ENCODE results near the gene KAZN. TPM values are rescaled to one million over a fixed set of nuclear protein-coding genes. Genes with fewer than 3 reads are reported as not detected.

Gene KAZN
- polyA plus RNA-seq, 1 donor (not counting 4 experiments of a cell fraction or from before 2014, with no cell fraction given) = 5.9 TPM

- Histone ChIP-seq H3K4me1 (ENCODE audit: control insufficient read depth, extremely low read depth, insufficient read depth, low read length) (no peaks in the 10 kb centered on the region), H3K79me2 (ENCODE audit: control insufficient read depth, insufficient read depth, low read length) (no peaks in the 10 kb centered on the region), H2AFZ (ENCODE audit: control insufficient read depth, low read length) (no peak overlapping the region), H3K9ac (ENCODE audit: control insufficient read depth, extremely low read depth, insufficient read depth, low read length) (no peak overlapping the region), H3K9me1 (ENCODE audit: control insufficient read depth, extremely low read depth, insufficient read depth, low read length) (no peaks in the 10 kb centered on the region), H3K4me2 (ENCODE audit: control insufficient read depth, extremely low read depth, insufficient read depth, low read depth, low read length) (no peak overlapping the region), H3K27me3 (ENCODE audit: control insufficient read depth, extremely low read depth, insufficient read depth, low read length) (no peaks in the 10 kb centered on the region), H3K36me3 (ENCODE audit: control insufficient read depth in 2 of 2, extremely low read depth in 1 of 2, insufficient read depth in 2 of 2, low read length in 2 of 2) (no peaks in the 10 kb centered on the region), H3K27ac (ENCODE audit: control insufficient read depth, insufficient read depth, low read length) (no peak overlapping the region), H4K20me1 (ENCODE audit: control insufficient read depth, extremely low read depth, insufficient read depth, low read length) (no peaks in the 10 kb centered on the region), H3K9me3 (ENCODE audit: control insufficient read depth, low read depth, low read length) (no peaks in the 10 kb centered on the region), H3K4me3 (ENCODE audit: control insufficient read depth in 2 of 3, extremely low read depth in 1 of 3, insufficient read depth in 2 of 3, low read depth in 1 of 3, low read length in 3 of 3) (no peak overlapping the region)
- FAIRE-seq (no peak), DNase-seq (ENCODE audit: low read depth, low spot score) (no peak)
- TF ChIP-seq EZH2 (IDR thresholded peaks at IDR 0.05; ENCODE audit: low read length) = no peak
- TF ChIP-seq CTCF (optimal IDR thresholded peaks at IDR 0.05 in 1 of 3, IDR thresholded peaks at IDR 0.05 in 1 of 3, conservative IDR thresholded peaks at IDR 0.05 in 1 of 3; ENCODE audit: extremely low read depth in 1 of 3, insufficient read depth in 2 of 3, low read length in 3 of 3) = no peak
- dilution Hi-C loops (cut with MboI; ENCODE audit: extremely low pct_ligation_motif_present, low sequenced_read_pairs) = no loop called here
These were observed 149.7 kb downstream of the KAZN start for GRCh38 chr1:14748151-14748550.

DNA sequence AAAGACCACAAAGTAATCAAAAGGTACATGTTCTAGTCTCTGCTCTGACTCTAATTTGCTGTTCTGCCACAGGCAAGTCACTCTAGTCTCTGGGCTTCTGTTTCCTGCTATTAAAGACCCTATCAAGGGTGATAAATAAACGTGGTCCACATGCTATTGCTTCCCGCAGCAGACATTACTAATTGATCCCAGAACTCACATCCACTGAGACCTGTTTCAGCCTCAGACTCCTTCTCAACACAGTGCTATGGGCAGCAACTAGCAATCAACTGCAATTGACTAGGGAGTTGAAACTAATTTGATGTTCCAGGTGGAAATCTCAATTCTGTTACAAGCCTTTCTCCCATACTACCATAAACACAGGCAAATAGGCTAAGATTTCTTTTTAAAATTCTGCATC lies 150.5 kb downstream of the KAZN start:
- Histone ChIP-seq H3K4me3 (ENCODE audit: control insufficient read depth in 2 of 3, extremely low read depth in 1 of 3, insufficient read depth in 2 of 3, low read depth in 1 of 3, low read length in 3 of 3) (no peak overlapping the region), H3K79me2 (ENCODE audit: control insufficient read depth, insufficient read depth, low read length) (no peaks in the 10 kb centered on the region), H3K9ac (ENCODE audit: control insufficient read depth, extremely low read depth, insufficient read depth, low read length) (no peak overlapping the region), H3K36me3 (ENCODE audit: control insufficient read depth in 2 of 2, extremely low read depth in 1 of 2, insufficient read depth in 2 of 2, low read length in 2 of 2) (no peaks in the 10 kb centered on the region), H3K27ac (ENCODE audit: control insufficient read depth, insufficient read depth, low read length) (no peak overlapping the region), H3K4me1 (ENCODE audit: control insufficient read depth, extremely low read depth, insufficient read depth, low read length) (no peaks in the 10 kb centered on the region), H3K9me3 (ENCODE audit: control insufficient read depth, low read depth, low read length) (no peaks in the 10 kb centered on the region), H4K20me1 (ENCODE audit: control insufficient read depth, extremely low read depth, insufficient read depth, low read length) (no peaks in the 10 kb centered on the region), H2AFZ (ENCODE audit: control insufficient read depth, low read length) (no peak overlapping the region), H3K4me2 (ENCODE audit: control insufficient read depth, extremely low read depth, insufficient read depth, low read depth, low read length) (no peak overlapping the region), H3K27me3 (ENCODE audit: control insufficient read depth, extremely low read depth, insufficient read depth, low read length) (no peaks in the 10 kb centered on the region), H3K9me1 (ENCODE audit: control insufficient read depth, extremely low read depth, insufficient read depth, low read length) (no peaks in the 10 kb centered on the region)
- TF ChIP-seq EZH2 (IDR thresholded peaks at IDR 0.05; ENCODE audit: low read length) = no peak
- TF ChIP-seq CTCF (optimal IDR thresholded peaks at IDR 0.05 in 1 of 3, IDR thresholded peaks at IDR 0.05 in 1 of 3, conservative IDR thresholded peaks at IDR 0.05 in 1 of 3; ENCODE audit: extremely low read depth in 1 of 3, insufficient read depth in 2 of 3, low read length in 3 of 3) = no peak
- FAIRE-seq (no peak), DNase-seq (ENCODE audit: low read depth, low spot score) (no peak)
- dilution Hi-C loops (cut with MboI; ENCODE audit: extremely low pct_ligation_motif_present, low sequenced_read_pairs) = no loop called here
